ENCODE results near the gene AMOTL1.

AMOTL1 gene

GRCh38 chr11:94728966-94729751, 39.0 kb upstream of the AMOTL1 start:
- TF ChIP-seq POU2F2 (IDR thresholded peaks at IDR 0.05; ENCODE audit: low read depth, low read length) (no peak), PAX5 (IDR thresholded peaks at IDR 0.05; ENCODE audit: insufficient read depth, low read length, severe bottlenecking) (no peak), SPI1 (IDR thresholded peaks at IDR 0.05; ENCODE audit: low read depth, low read length) (no peak), TAF1 (IDR thresholded peaks at IDR 0.05; ENCODE audit: low read depth, low read length) (no peak), POLR2A (IDR thresholded peaks at IDR 0.05; ENCODE audit: low read depth, low read length) (no peak), POLR2AphosphoS5 (IDR thresholded peaks at IDR 0.05; ENCODE audit: low read depth, low read length) (no peak)
- no peak for DNase-seq (ENCODE audit: insufficient read length, low spot score)
- no peak for FAIRE-seq

- TF ChIP-seq POLR2A (IDR thresholded peaks at IDR 0.05; ENCODE audit: low read depth, low read length) (no peak), SPI1 (IDR thresholded peaks at IDR 0.05; ENCODE audit: low read depth, low read length) (no peak), TAF1 (IDR thresholded peaks at IDR 0.05; ENCODE audit: low read depth, low read length) (no peak), PAX5 (IDR thresholded peaks at IDR 0.05; ENCODE audit: insufficient read depth, low read length, severe bottlenecking) (no peak), POLR2AphosphoS5 (IDR thresholded peaks at IDR 0.05; ENCODE audit: low read depth, low read length) (no peak), POU2F2 (IDR thresholded peaks at IDR 0.05; ENCODE audit: low read depth, low read length) (no peak)
- FAIRE-seq: no peak
Observed at GRCh38 chr11:94730153-94730552, 38.0 kb upstream of the AMOTL1 start.

GRCh38 chr11:94731880-94732601, 36.1 kb upstream of the AMOTL1 start:
- DNase-seq (ENCODE audit: insufficient read length, low spot score): no peak
- FAIRE-seq: no peak
- no peak for TF ChIP-seq POLR2A (IDR thresholded peaks at IDR 0.05; ENCODE audit: low read depth, low read length)
- TF ChIP-seq POU2F2 (IDR thresholded peaks at IDR 0.05; ENCODE audit: low read depth, low read length): no peak
- TF ChIP-seq TAF1 (IDR thresholded peaks at IDR 0.05; ENCODE audit: low read depth, low read length): no peak
- no peak for TF ChIP-seq POLR2AphosphoS5 (IDR thresholded peaks at IDR 0.05; ENCODE audit: low read depth, low read length)
- no peak for TF ChIP-seq SPI1 (IDR thresholded peaks at IDR 0.05; ENCODE audit: low read depth, low read length)
- TF ChIP-seq PAX5 (IDR thresholded peaks at IDR 0.05; ENCODE audit: insufficient read depth, low read length, severe bottlenecking): no peak

More at GRCh38 chr11:94730153-94730552, 38.0 kb upstream of the AMOTL1 start:
- no peak for DNase-seq (ENCODE audit: insufficient read length, low spot score)

- TF ChIP-seq POU2F2 (IDR thresholded peaks at IDR 0.05; ENCODE audit: low read depth, low read length): no peak
- no peak for TF ChIP-seq TAF1 (IDR thresholded peaks at IDR 0.05; ENCODE audit: low read depth, low read length)
- TF ChIP-seq POLR2AphosphoS5 (IDR thresholded peaks at IDR 0.05; ENCODE audit: low read depth, low read length): no peak
- TF ChIP-seq SPI1 (IDR thresholded peaks at IDR 0.05; ENCODE audit: low read depth, low read length): no peak
- TF ChIP-seq POLR2A (IDR thresholded peaks at IDR 0.05; ENCODE audit: low read depth, low read length): no peak
- no peak for TF ChIP-seq PAX5 (IDR thresholded peaks at IDR 0.05; ENCODE audit: insufficient read depth, low read length, severe bottlenecking)
- DNase-seq (ENCODE audit: insufficient read length, low spot score) (no peak), FAIRE-seq (no peak)
Observed at GRCh38 chr11:94732617-94733281, 35.4 kb upstream of the AMOTL1 start.

GRCh38 chr11:94734563-94735275, 33.4 kb upstream of the AMOTL1 start:
- DNase-seq (ENCODE audit: insufficient read length, low spot score) (no peak), FAIRE-seq (no peak)
- TF ChIP-seq POLR2A (IDR thresholded peaks at IDR 0.05; ENCODE audit: low read depth, low read length): no peak
- TF ChIP-seq PAX5 (IDR thresholded peaks at IDR 0.05; ENCODE audit: insufficient read depth, low read length, severe bottlenecking): no peak
- TF ChIP-seq TAF1 (IDR thresholded peaks at IDR 0.05; ENCODE audit: low read depth, low read length): no peak
- no peak for TF ChIP-seq SPI1 (IDR thresholded peaks at IDR 0.05; ENCODE audit: low read depth, low read length)
- no peak for TF ChIP-seq POLR2AphosphoS5 (IDR thresholded peaks at IDR 0.05; ENCODE audit: low read depth, low read length)
- TF ChIP-seq POU2F2 (IDR thresholded peaks at IDR 0.05; ENCODE audit: low read depth, low read length): no peak

GRCh38 chr11:94735907-94736306, 32.2 kb upstream of the AMOTL1 start:
- no peak for DNase-seq (ENCODE audit: insufficient read length, low spot score)
- no peak for FAIRE-seq
- TF ChIP-seq POU2F2 (IDR thresholded peaks at IDR 0.05; ENCODE audit: low read depth, low read length) (no peak), SPI1 (IDR thresholded peaks at IDR 0.05; ENCODE audit: low read depth, low read length) (no peak), POLR2A (IDR thresholded peaks at IDR 0.05; ENCODE audit: low read depth, low read length) (no peak), TAF1 (IDR thresholded peaks at IDR 0.05; ENCODE audit: low read depth, low read length) (no peak)

- DNase-seq (ENCODE audit: insufficient read length, low spot score) (no peak), FAIRE-seq (no peak)
- no peak for TF ChIP-seq POLR2AphosphoS5 (IDR thresholded peaks at IDR 0.05; ENCODE audit: low read depth, low read length)
Observed at GRCh38 chr11:94737171-94737611, 31.0 kb upstream of the AMOTL1 start.

GRCh38 chr11:94738746-94739145, 29.4 kb upstream of the AMOTL1 start:
- FAIRE-seq (no peak), DNase-seq (ENCODE audit: insufficient read length, low spot score) (no peak)
- TF ChIP-seq TAF1 (IDR thresholded peaks at IDR 0.05; ENCODE audit: low read depth, low read length) (no peak), PAX5 (IDR thresholded peaks at IDR 0.05; ENCODE audit: insufficient read depth, low read length, severe bottlenecking) (no peak), POU2F2 (IDR thresholded peaks at IDR 0.05; ENCODE audit: low read depth, low read length) (no peak), POLR2A (IDR thresholded peaks at IDR 0.05; ENCODE audit: low read depth, low read length) (no peak), POLR2AphosphoS5 (IDR thresholded peaks at IDR 0.05; ENCODE audit: low read depth, low read length) (no peak), SPI1 (IDR thresholded peaks at IDR 0.05; ENCODE audit: low read depth, low read length) (no peak)

- FAIRE-seq (no peak), DNase-seq (ENCODE audit: insufficient read length, low spot score) (no peak)
- TF ChIP-seq PAX5 (IDR thresholded peaks at IDR 0.05; ENCODE audit: insufficient read depth, low read length, severe bottlenecking) (no peak), POLR2AphosphoS5 (IDR thresholded peaks at IDR 0.05; ENCODE audit: low read depth, low read length) (no peak), POU2F2 (IDR thresholded peaks at IDR 0.05; ENCODE audit: low read depth, low read length) (no peak), TAF1 (IDR thresholded peaks at IDR 0.05; ENCODE audit: low read depth, low read length) (no peak), POLR2A (IDR thresholded peaks at IDR 0.05; ENCODE audit: low read depth, low read length) (no peak), SPI1 (IDR thresholded peaks at IDR 0.05; ENCODE audit: low read depth, low read length) (no peak)
Observed at GRCh38 chr11:94739331-94739730, 28.8 kb upstream of the AMOTL1 start.
